T47D (cell line): ENCODE measurements around the gene CAMK1D.
"Not testable (repeated sequence)": the region's sequence is repeated elsewhere in the genome, so short reads cannot be mapped to it uniquely, and the experiment has no call there.

Experiments used
- DNase-seq, 2 experiments: peaks; one replicate each; pipeline versions ENCODE4 v3.0.0 to v3.0.0-alpha.2; 2011 to 2012; ENCODE audit warnings: low read depth in 1 of 2, low spot score in 1 of 2
- JUND ChIP-seq: IDR thresholded peaks from 2 replicates; pipeline ENCODE4 v1.6.1; 2012; ENCODE audit warnings: low read depth
- in situ Hi-C: cut with HindIII; loops from 2 replicates; pipeline ENCODE4 v1.10.0; 2016; ENCODE audit warnings: low sequenced_read_pairs, low pct_unique_long_range_greater_than_20kb

The CAMK1D gene

DNA sequence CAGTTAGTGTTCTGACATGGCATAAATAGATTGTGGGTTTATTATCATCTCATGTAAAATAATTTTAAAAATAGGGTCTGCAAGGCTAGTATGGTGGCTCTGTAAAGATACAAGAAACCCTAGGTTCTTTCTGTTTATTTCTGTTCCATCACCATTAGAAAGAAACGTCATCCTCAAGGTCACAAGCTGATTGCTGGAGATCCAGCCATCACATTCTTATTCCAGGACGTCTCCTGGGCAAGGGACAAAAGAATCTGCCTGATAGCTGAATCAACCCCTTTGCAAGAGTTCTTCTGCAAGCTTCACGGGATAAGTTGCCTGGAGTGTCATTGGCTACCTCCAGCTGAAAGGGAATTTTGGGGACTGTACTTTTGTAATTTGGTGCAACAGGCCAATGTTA lies 184.4 kb downstream of the CAMK1D start:
- in situ Hi-C loops, result no loop called here
- TF ChIP-seq JUND, result no peak
- no peak for DNase-seq

DNA sequence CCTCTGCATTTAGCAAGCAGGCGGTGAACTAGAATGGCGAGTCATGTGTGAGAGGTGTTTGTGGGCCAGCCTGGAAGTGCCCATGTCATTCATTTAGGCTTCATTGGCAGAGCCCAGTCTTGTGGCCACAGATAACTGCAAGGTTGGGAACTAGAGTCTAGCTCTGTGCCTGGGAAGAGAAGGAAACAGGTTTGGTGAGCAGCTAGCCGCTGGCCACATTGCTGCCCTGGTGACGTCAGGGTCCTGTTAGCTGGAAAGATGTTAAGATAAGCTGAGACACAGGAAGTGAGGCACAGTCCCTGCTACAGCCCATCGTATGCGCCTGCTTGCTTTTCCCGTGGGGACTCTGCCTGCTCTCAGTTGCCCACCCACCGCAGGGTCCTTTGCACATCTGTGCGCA lies 185.5 kb downstream of the CAMK1D start:
- peak; percentile 79 to 87 for DNase-seq
- no peak for TF ChIP-seq JUND
- in situ Hi-C loops, result no loop called here

DNA sequence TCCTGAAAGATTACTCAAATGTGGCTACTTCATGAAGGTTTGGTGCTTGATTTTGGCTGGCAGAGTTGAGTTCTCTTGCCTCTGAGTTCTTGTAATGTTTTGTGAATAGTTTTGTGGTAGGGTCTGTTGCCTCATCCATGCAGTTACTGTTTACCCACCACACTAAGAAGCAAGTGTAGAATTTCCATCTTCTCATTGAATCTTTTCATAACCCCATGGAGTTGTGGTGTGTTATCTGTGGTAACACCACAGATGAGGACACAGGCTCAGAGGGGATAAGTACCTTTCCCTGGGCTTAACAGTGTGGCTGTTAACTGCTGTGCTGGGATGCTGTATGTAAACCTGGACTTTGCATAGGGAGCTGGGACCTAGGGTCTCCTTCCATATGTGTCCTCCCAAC lies 186.3 kb downstream of the CAMK1D start:
- DNase-seq, result no peak
- TF ChIP-seq JUND, result no peak
- in situ Hi-C loops, result no loop called here

DNA sequence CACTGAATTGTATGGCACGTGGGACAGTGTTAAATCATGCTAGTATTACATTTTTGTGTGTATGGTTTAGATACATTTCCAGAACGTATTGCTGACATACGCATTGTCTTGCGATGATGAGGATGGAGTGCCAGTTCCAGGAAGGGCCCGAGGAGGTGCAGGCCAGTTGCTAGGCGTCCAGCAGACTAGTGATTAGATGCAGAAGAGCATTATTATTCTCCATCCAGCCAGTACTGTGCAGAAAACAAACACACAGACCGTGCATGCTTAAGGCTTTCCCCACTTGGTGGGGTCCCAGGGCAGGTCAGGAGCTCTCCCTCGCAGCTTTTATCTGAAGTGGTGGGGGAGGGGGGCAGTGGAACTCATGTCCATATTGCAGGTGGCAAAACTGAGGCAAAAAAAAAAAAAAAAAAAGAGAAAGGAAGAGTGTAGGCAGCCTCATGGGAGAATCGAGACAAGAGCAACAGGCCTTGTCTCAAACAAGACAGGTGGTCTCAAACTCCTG lies 189.2 kb downstream of the CAMK1D start:
- in situ Hi-C loops, result no loop called here
- TF ChIP-seq JUND, result no peak
- DNase-seq, result no peak

DNA sequence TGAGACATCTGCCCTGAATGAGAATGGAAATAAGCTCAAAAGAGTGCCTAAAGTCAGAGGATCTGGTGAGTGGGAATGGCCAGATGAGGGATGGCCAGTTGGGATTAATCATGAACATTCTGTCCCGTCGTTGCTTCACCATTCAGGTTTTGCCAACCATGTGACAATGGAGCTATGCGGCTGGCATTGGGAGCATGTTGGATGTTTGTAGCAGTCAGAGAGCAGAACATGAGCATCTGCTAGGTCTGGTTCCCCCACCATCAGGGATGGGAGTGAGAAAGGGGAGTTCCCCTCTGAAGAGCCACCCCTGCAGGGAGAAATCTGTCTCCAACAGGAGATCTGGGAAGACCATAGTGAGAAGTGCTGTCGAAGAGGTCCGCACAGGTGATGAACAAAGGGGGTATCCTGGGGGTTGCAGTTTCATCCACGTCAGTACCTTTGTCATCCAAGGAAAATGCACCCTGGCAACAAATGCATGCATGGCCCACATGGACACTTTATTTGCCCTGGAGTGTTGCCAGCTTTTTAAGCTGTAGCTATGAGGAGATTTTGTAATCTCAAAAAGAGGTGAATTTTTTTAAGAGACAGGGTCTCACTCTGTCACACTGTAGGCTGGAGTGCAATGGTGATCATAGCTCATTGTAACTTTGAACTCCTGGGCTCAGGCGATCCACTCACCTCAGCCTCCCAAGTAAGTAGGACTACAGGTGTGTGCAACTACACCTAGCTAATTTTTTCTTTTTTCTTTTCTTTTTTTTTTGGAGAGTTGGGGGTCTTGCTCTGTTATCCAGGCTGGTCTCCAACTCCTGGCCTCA lies 190.2 kb downstream of the CAMK1D start:
- DNase-seq, result no peak
- in situ Hi-C loops, result no loop called here
- no peak for TF ChIP-seq JUND

DNA sequence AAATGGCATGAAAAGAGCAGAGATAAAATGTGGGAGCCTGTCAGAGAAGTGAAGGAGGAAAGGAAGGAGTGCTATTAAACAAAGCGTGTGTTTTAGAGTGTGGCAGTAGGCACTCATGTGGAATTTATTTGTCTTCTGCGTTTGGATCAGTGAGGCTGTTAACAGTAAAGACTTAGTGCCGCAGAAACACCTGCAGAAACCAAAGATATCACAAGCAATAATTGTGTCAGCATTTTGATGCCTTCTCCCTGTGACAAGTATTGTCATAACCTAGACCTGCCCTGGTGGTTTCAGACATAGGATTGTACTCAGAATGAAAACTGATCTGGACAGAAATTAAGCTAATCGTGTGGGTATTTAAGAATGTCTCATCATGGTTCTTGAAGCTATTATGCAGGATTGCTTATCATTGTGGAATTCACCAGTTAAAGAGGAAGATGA lies 191.0 kb downstream of the CAMK1D start:
- TF ChIP-seq JUND, result no peak
- in situ Hi-C loops, result no loop called here
- no peak for DNase-seq

DNA sequence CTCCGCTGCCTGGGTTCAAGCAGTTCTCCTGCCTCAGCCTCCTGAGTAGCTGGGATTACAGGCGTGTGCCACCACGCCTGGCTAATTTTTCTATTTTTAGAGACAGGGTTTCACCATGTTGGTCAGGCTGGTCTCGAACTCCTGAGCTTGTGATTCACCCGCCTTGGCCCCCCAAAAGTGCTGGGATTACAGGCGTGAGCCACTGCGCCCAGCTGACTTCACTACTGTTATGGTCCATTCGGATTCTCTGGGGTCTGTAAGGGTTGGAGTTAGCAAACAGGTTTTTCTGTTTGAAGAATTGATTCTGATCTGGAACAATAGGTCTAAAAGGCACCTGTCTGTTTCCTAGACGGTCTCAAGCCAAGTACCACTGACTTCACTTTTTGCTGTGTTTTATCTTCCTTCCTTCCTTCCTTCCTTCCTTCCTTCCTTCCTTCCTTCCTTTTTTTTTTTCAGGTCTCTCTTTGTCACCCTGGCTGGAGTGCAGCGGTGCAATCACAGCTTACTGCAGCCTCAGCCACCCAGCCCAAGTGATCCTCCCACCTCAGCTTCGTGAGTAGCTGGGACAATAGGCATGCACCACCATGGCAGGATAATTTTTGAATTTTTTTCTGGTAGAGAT lies 192.2 kb downstream of the CAMK1D start:
- no peak for TF ChIP-seq JUND
- in situ Hi-C loops, result no loop called here
- no peak for DNase-seq

DNA sequence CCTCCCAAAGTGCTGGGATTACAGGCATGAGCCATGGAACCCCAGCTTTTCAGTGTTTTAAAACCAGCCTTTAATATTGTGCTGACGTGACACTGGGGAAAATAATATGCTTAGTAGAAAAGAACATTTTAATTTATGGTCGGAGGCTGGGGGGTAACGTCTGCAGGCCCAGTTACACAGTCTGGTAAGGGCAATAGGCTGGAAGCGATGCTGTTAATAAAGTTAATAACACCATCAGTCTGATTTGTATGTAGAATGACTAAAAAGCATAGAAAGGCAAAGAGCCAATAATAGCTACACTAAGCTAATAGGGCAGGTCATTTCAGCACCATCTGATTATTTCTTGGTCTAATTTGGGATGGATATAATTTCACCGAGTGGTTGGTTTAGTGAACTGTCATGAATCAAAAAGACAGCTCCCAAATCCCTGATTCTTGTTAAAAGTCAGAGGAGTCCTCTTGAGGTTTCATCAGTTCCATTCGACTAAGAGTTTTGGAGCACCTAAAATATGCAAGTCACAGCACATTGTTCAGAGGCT lies 192.9 kb downstream of the CAMK1D start:
- no peak for DNase-seq
- in situ Hi-C loops, result no loop called here
- no peak for TF ChIP-seq JUND

DNA sequence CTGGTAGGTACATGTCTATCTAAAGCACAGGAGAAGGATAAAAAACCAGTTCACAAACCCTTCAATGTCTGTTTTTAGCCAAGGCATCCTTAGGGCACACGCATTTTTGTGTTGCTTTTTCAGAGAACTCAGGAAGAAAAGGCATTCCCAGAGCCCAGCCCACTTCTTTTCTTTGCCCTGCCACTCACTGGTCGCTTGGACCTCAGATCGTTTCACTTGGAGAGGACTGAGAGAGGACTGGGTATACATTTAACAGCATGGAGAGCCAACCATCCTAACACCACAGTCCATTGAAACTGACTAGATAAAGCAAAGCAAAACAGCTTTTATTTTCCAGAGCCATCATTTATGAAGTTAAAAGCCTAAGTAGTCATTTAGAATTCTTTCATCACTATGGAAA lies 194.2 kb downstream of the CAMK1D start:
- no peak for TF ChIP-seq JUND
- in situ Hi-C loops, result no loop called here
- DNase-seq, result no peak

DNA sequence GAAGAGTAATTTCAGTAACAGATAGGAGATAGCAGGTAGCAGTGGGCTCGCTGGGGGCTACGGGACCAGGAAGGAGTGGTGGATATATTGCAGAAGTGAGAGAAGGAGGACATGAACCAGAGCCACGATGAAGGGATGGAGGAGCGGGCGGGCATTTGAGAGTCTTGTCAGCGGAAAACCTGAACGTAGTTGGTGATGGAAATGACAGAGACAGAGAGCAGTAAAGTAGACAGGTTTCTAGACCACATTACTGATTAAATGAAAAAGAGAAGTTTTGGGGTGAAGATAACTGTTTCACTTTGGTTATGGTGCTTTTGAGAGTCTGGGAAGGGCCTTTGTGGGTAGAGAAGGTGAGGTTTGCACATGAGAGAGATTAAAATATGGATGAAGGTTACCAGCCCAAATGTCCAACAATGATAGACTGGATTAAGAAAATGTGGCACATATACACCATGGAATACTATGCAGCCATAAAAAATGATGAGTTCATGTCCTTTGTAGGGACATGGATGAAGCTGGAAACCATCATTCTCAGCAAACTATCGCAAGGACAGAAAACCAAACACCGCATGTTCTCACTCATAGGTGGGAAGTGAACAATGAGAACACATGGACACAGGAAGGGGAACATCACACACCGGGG lies 196.9 kb downstream of the CAMK1D start:
- DNase-seq, in situ Hi-C loops: not testable (repeated sequence)

DNA sequence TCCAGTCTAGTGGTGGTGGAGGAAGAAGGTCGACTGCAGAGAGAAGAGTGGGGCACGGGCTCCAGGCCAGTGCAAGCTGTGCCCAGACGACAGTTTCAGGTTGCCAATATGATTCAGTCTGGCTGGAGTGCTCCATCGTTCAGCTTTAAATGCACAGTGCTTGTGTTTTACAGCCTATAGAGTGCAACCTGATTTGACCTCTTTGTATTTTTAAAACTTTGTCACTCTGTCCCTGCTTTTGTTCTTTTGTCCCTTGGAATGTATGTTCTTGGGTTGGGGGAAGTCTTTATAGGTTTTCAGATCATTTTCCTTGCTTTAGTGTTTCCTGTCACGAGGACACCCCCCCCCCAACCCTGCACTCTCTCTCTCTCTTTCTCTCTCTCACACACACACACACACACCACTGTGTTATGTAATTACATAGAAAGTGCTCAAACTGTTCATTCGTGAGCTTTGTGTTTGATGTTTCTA lies 198.0 kb downstream of the CAMK1D start:
- DNase-seq, result no peak
- TF ChIP-seq JUND, result no peak
- in situ Hi-C loops, result no loop called here

DNA sequence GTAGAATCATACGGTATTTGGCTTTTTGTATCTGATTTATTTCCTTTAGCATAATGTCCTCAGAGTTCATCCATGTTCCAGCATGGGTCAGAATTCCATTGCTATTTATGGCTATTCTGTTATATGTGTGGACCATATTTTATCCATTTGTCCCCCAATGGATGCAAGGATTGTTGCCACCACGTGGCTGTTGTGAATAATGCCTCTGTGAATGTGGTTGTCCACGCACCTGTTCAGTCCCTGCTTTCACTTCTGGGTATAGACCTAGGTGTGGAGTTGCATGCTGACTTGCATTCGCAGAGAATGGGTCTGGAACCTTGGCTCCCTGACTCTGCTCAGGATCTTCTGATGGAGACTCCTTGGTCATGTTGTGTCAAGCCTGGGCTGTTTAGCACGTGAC lies 199.9 kb downstream of the CAMK1D start:
- peak; percentile 66 to 82 for DNase-seq
- in situ Hi-C loops, result no loop called here
- no peak for TF ChIP-seq JUND

DNA sequence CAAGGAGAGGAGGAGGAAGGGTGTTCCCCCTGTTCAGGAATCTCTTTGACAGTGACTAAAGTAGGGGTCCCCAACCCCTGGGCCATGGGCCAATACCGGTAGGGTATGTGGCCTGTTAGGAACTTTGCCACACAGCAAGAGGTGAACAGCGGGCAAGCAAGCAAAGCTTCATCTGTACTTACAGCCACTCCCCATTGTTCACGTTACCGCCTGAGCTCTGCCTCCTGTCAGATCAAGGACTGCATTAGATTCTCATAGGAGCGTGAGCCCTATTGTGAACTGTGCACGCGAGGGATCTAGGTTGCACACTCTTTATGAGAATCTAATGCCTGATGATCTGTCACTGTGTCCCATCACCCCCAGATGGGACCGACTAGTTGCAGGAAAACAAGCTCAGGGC lies 201.6 kb downstream of the CAMK1D start:
- no peak for TF ChIP-seq JUND
- in situ Hi-C loops, result no loop called here
- DNase-seq, result no peak
